Cerebellar nuclear complex (tissue), 1 donor: ENCODE measurements around the gene ZNF446.
"Not testable (repeated sequence)": the region's sequence is repeated elsewhere in the genome, so short reads cannot be mapped to it uniquely, and the experiment has no call there.

Experiments used
- DNase-seq, 2 experiments: peaks; one replicate each; lab custom pipeline; 2025; lab: John Stamatoyannopoulos, UW

Gene ZNF446

GRCh38 chr19:58470837-58471543, 5.2 kb upstream of the ZNF446 start:
- not testable (repeated sequence) for DNase-seq

- no peak for DNase-seq
These were observed 4.4 kb upstream of the ZNF446 start for GRCh38 chr19:58471736-58472135.

DNA sequence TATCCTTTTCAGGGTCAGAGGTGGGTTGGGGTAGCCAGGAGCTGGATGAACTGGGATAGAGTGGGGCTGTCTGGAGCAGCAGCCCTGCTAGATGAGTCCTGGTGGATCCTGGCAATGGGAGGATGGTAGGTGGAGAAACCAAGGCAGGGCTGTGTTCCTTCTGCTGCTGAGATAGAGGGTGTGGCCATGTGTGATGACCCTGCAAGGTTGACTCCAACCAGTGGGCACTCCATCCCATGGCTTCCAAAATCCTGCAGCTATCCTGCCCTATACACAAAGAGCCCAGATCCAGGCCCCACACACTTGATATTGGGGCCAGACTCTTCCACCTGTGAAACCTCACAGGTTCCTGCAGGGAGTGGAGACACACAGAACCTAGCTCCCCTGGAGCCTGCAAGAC, 2.4 kb upstream of the ZNF446 start:
- DNase-seq: no peak

GRCh38 chr19:58474291-58474996, 1.7 kb upstream of the ZNF446 start:
- no peak for DNase-seq

DNA sequence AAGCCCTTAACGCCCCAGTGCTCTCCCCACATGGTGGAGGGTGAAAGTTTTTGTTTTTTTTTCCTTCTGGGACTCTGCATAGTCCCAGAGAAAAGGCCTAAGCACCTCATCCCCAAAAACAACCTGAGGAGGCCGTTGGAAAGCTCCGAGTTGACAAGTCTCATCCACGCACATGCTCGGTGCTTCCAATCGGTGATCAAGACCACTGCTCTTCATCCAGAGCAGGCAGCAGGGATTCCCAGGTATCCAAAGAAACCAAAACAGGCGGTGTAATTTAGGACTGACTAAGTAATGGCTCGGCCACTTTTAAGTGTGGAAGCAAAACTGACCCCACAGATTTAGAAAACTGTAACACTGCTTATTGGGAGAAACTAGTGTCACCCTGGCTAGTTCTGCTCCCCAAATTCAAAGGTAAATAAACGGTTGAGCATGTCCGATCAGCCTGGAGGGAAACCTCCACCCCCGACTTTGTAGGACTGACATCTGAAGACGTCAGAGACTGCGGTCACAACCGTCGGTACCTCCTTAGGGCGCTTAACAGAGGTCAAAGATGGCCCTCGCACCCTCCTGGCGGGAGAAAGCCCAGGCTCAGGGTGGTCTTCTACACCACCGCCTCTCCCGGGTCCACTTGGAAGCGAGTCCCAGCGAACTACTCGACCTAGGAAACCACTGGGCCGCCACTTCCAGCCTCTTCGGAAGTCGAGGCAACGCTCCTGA, 997 bp upstream of the ZNF446 start:
- DNase-seq: no peak

DNA sequence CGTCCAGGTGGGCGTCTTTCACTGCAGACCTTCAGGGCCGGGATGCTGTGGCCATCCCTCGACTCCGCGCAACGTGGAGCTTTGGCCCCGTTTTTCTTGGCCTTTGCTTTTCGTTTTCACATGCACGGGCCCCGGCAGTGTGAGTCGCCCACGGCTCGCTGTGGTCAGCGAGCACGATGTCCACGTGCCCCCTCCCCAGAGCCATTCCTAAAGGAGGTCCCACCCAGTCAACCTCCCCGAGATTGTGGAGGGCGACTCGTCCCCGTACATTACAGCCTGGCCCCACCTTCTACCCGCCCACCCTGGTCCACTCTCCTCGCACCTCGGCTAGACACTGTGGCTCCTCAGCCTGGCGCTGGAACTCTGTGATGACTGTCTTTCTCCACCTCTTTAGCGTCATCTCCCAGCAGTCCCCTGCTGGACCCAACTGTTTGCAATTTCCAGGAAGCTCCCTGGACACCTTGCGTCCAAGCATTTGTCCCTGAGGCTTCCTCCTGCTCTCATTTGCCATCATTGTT, 405 bp downstream of the ZNF446 start:
- no peak for DNase-seq

GRCh38 chr19:58477130-58477529, 978 bp downstream of the ZNF446 start:
- DNase-seq: no peak

DNA sequence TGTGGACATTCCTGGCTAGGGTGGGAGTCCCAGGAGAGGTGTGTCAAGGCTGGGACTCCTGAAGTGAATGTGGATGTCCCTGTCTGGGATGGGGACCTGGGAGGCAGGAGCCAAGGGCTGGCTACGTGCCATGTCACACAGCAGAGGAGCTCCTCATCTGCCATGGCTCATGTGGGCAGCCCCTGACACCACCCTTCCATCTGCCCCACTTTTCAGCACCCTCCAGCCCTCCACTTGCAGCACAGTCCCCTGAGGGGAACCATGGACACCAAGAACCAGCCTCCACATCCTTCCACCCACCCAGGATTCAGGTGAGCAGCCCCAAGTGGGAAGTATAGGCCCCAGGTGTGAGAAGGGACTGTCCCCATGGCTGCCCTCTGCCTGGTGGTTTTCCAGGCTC, 1.7 kb downstream of the ZNF446 start:
- DNase-seq: no peak

DNA sequence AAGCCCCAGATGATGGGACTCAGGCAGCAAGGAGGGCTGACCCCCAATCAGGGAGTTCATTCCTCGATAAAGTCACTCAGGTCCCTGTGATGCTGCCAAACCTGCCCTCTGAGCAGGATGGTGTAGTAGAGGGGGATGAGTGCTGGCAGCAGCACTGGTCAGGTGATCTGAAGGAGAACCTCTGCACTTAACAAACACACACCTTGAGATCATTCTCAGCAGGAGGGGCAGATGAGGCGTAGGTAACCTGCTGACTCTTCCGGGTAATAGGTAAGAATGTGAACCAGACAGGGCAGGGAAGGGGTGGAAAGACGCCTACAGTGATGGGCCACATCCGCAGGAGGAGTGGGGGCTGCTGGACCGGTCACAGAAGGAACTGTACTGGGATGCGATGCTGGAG, 3.2 kb downstream of the ZNF446 start:
- DNase-seq: no peak

DNA sequence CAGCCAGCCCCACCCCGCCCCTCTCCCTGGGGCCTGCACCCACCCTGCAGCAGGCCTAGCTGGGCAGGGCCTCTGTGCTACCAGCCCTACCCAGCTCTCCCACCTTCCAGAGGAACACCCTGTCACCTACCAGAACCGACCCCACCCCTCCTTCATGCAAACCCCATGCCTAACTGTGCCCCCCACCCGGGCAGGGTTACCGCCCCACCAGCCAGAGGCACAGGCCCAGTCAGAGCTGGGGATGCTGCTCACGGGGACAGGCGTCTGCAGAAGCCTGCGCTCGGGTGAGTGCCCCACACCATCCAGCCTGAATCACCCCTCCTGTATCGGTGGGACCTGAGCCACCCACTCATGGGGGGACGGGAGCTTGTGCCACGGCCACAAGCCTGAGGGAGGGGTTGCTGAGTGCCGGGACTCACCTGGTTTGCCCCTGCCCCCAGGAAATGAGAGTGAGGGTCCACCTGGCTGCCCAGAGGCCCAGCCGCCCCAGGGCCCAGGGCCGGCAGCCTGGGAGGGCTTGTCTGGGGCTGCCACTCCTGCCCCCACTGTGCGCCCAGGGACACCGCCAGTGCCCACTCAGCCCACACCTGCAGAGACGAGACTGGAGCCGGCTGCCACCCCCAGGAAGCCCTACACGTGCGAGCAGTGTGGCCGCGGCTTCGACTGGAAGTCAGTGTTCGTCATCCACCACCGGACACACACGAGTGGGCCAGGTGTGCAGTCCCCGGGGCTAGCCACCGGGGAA, 3.8 kb downstream of the ZNF446 start:
- DNase-seq: no peak

GRCh38 chr19:58480481-58480830, 4.3 kb downstream of the ZNF446 start:
- no peak for DNase-seq

GRCh38 chr19:58480831-58481230, 4.7 kb downstream of the ZNF446 start:
- no peak for DNase-seq

DNA sequence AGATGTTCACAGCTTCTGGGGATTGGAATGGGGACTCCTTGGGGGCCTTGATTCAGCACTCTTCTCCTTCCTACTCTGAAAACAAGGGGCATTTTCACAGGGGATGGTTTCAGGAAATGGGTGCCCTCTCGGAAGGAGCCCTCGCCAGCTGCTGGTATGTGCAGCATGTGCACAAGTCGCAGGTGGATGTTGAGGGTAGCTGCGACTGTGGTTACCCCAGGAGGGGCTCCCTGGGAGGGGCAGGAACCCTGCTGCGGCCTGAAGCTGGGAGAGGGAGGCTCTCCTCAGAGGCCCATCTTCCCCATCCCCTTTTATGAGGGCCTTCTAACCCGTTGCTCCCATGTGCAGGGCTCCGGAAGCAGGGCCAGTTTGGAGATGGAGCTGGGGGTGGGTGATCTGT, 6.2 kb downstream of the ZNF446 start:
- DNase-seq: no peak

GRCh38 chr19:58483776-58484175, 7.6 kb downstream of the ZNF446 start:
- no peak for DNase-seq

DNA sequence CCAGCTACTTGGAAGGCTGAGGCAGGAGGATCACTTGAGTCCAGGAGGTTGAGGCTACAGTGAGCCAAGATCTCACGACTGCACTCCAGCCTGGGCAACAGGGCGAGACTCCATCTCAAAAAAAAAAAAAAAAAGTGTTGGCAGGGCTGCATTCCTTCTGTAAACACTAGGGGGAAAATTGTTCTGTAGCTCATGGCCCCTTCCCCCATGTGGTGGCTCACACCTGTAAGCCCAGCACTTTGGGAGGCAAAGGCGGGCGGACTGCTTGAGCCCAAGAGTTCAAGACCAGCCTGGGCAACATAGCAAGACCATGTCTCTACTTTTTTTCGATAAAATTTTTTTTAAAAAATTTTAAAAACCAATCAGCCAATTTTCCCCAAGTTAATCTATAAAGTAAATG, 8.2 kb downstream of the ZNF446 start:
- DNase-seq: not testable (repeated sequence)

DNA sequence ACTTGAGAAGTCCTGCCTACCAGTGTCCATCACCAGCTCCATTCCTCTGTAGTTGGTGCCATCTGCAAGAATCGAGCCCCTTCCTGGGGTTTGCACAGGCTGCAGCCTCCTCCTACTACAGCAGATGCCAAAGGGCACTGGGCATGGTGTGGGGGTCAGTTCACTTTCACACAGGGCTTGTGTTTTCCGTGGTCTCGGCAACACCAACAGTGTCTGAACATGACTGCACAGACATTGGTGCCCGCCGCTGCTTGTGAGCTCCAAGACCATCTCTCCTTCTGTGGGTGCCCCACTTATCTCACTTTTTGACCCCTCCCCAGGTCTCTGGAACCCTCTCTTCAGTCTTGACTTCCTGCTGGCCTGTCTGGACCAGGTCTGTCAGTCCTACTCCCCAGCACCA, 15.2 kb downstream of the ZNF446 start:
- no peak for DNase-seq

- DNase-seq: no peak
These were observed 16.1 kb downstream of the ZNF446 start for GRCh38 chr19:58492265-58492664.

- no peak for DNase-seq
These were observed 21.6 kb downstream of the ZNF446 start for GRCh38 chr19:58497634-58498170.

DNA sequence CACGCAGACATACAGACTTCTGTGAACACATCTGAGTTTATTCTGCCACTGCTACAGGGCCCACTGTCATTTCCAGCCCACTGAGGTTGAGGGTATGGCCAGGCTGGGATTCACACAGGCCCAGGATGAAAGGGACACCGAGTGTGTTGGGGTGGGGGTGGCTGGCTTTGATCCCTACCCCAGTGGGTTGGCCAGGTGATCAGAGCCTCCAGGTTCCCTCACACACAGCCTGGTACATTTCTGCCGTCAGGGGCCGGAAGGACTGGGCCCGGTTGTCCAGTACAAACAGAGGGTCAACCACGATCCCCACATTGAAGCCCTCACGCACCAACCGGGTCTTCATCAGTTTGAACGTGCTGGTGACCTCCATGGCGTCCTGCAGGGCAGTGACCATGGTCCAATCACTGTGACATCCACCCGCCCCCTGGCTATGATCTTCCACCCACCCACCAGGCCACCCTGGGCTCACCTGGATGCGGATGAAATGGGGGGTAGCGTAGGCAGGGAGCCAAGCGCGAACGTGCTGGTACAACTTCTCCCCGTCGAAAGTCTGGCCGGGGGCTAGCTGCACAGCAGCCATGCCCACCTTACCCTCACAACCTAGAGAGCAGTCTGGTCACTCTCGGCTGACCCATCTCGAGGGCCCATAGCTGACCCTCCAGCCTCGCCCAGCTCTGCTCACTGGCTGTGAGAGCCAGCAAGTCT, 22.3 kb downstream of the ZNF446 start:
- DNase-seq: no peak

- peak; percentile 96 to 98 for DNase-seq
These were observed 23.1 kb downstream of the ZNF446 start for GRCh38 chr19:58499021-58499927.
